Naive thymus-derived CD4-positive, alpha-beta T cell (primary cell): ENCODE measurements around the gene HIPK4. TPM values are rescaled to one million over a fixed set of nuclear protein-coding genes. Genes with fewer than 3 reads are reported as not detected.

Experiments
- ATAC-seq: fragments of 150-1000 bp; cut with Tn5 transposase; 2 replicates; pipeline ENCODE4 v1.10.0; 2021; ENCODE audit warnings: mild to moderate bottlenecking, moderate library complexity
- CTCF ChIA-PET: fragments of 350-600 bp; sonication (Branson Sonifier 250); formaldehyde crosslinking; loops from one replicate; lab custom pipeline; 2021; ENCODE audit warnings: antibody characterized with exemption; lab: Charles Lee
- POLR2A ChIA-PET: fragments of 350-600 bp; sonication (Branson Sonifier 250); formaldehyde crosslinking; loops from one replicate; lab custom pipeline; 2021; ENCODE audit warnings: antibody characterized with exemption, inconsistent platforms; lab: Charles Lee
- DNase-seq, 9 donors: peaks; one replicate each; pipeline versions ENCODE4 v3.0.0 to v3.0.0-alpha.2; 2020 to 2022; ENCODE audit warnings: mixed read lengths in 1 of 9
- H3K27ac ChIP-seq: one replicate; pipeline ENCODE4 v1.7.0; 2013; ENCODE audit warnings: mild to moderate bottlenecking, low read depth, low read length, moderate library complexity
- H3K27me3 ChIP-seq, 2 donors: one replicate each; pipeline ENCODE4 v1.7.0; 2013; ENCODE audit warnings: low read length in 2 of 2, mild to moderate bottlenecking in 2 of 2, moderate library complexity in 2 of 2; ENCODE audit not compliant: control insufficient read depth in 2 of 2, insufficient read depth in 2 of 2
- H3K36me3 ChIP-seq, 3 experiments: 1 replicate in 2 of 3; 2 replicates in 1 of 3; pipeline ENCODE4 v1.7.0; 2013; ENCODE audit warnings: low read length in 3 of 3, mild to moderate bottlenecking in 3 of 3, moderate library complexity in 1 of 3; ENCODE audit not compliant: insufficient read depth in 3 of 3, control insufficient read depth in 2 of 3
- H3K4me1 ChIP-seq, 2 donors: one replicate each; pipeline ENCODE4 v1.7.0; 2013; ENCODE audit warnings: low read length in 2 of 2, mild to moderate bottlenecking in 2 of 2, moderate library complexity in 1 of 2; ENCODE audit not compliant: control insufficient read depth in 2 of 2, insufficient read depth in 2 of 2
- H3K4me3 ChIP-seq: 2 replicates; pipeline ENCODE4 v1.7.0; 2013; ENCODE audit warnings: mild to moderate bottlenecking, low read length
- H3K9me3 ChIP-seq, 3 experiments: 1 replicate in 2 of 3; 2 replicates in 1 of 3; pipeline ENCODE4 v1.7.0; 2013; ENCODE audit warnings: low read length in 3 of 3; ENCODE audit not compliant: control insufficient read depth in 2 of 3
- H3K27ac Mint-ChIP-seq, 9 donors: one replicate each; pipeline ENCODE4 v1.8.0; 2020 to 2022; ENCODE audit warnings: mixed read lengths in 9 of 9, mild to moderate bottlenecking in 8 of 9, moderate library complexity in 5 of 9, inconsistent platforms in 2 of 9
- H3K27me3 Mint-ChIP-seq, 5 donors: one replicate each; pipeline ENCODE4 v1.8.0; 2021 to 2022; ENCODE audit warnings: mixed read lengths in 5 of 5, mild to moderate bottlenecking in 1 of 5
- H3K36me3 Mint-ChIP-seq, 5 donors: one replicate each; pipeline ENCODE4 v1.8.0; 2020 to 2022; ENCODE audit warnings: mixed read lengths in 5 of 5, mild to moderate bottlenecking in 3 of 5, inconsistent platforms in 1 of 5
- H3K4me1 Mint-ChIP-seq, 7 donors: one replicate each; pipeline ENCODE4 v1.8.0; 2020 to 2022; ENCODE audit warnings: mixed read lengths in 7 of 7, mild to moderate bottlenecking in 3 of 7, inconsistent platforms in 1 of 7
- H3K4me3 Mint-ChIP-seq, 10 donors: one replicate each; pipeline ENCODE4 v1.8.0; 2020 to 2022; ENCODE audit warnings: mild to moderate bottlenecking in 10 of 10, mixed read lengths in 10 of 10, moderate library complexity in 6 of 10, inconsistent platforms in 2 of 10
- H3K9me3 Mint-ChIP-seq, 11 donors: one replicate each; pipeline ENCODE4 v1.8.0; 2020 to 2022; ENCODE audit warnings: mixed read lengths in 11 of 11, mild to moderate bottlenecking in 4 of 11, inconsistent platforms in 1 of 11, moderate library complexity in 1 of 11
- intact Hi-C, 2 donors: fragments of 100-400 bp; cut with micrococcal nuclease; formaldehyde crosslinking; loops; one replicate each; pipeline ENCODE4 v1.15.1; 2023
- polyA plus RNA-seq, 2 donors: library from polyadenylated mRNA; unstranded; fragments of 300-500 nt; fragmentation: Illumina TruSeq; gene quantifications; one replicate each; pipeline ENCODE4 v1.2.3, GENCODE V29; 2021
- total RNA-seq, 6 experiments: library from RNA in 5 of 6; stranded (reverse) in 5 of 6; gene quantifications; 1 replicate in 5 of 6; 2 replicates in 1 of 6; pipeline ENCODE4 v1.2.3 and lab custom pipeline; 2021 to 2026

HIPK4 gene
- total and polyA plus RNA-seq, 7 experiments from 2014 or later, result 0.12 to 0.24 TPM; not detected in 5

DNA sequence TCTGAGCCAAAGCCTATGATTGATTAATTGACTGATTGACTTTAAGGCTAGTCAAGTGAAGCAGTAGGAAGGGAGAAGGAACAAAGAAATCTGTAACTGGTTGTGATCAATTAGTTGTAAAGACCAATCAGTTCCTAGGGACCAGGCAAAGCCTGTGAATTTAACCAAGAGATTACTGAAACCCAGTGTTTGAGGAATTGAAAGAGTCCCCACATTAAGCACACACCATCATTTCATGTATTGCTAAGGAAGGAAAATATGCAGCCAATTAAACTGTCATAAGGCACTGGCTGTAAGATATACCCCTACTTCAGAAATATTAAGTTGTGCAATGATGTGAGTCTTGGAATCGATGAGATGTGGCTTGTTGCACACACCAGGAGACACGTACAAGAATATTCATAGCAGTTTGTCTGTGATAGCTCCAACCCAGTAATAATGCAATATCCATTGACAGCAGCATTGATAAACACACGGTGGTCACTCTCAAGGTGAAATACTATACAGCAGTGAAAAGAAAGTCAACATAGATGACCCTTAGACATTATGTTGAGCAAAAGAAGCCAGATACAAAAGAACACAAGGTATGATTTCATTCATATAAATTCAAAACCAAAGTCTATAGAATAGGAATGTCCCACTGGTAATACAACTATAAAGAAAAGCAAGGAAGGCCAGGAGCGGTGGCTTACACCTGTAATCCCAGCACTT, 50.8 kb downstream of the HIPK4 start:
- ChIA-PET POLR2A (no interaction called here), CTCF (no interaction called here)
- intact Hi-C loops, result no loop called here
- Mint-ChIP-seq H3K4me1 (peaks cover 7 to 21% (median 15%) of the 10 kb centered on the region in 7 donors), H3K9me3 (no peaks in the 10 kb centered on the region), H3K4me3 (no peak overlapping the region), H3K27me3 (no peaks in the 10 kb centered on the region), H3K27ac (peak overlapping the region in 1 of 9 donors; percentile 18), H3K36me3 (peaks cover 0 to 16% (median 10%) of the 10 kb centered on the region in 5 donors)
- Histone ChIP-seq H3K36me3 (peaks cover 0 to 30% (median 0%) of the 10 kb centered on the region in 3 experiments), H3K4me3 (no peak overlapping the region), H3K9me3 (no peaks in the 10 kb centered on the region), H3K27me3 (no peaks in the 10 kb centered on the region), H3K27ac (no peak overlapping the region), H3K4me1 (no peaks in the 10 kb centered on the region)
- ATAC-seq (no peak), DNase-seq (no peak)

DNA sequence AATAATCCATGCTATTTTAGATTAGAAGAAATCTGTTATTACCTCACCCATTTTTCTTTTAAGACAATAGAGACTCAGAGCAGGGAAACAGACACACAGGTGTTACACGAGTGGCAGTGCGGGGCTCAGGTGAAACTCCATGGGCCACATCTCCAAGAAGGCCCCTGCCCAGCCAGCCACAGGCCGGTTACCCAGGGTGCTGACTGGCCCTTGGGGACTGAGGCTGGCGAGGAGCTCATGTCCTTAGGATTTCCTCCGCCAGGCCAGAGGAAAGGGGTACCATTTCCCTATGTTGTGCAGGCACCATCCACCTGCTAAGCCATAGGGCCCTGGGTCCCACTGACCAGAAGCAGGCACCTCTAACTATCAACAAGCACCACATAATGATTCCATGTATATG, 52.4 kb downstream of the HIPK4 start:
- no peak overlapping the region for H3K27ac ChIP-seq
- no peak overlapping the region for H3K4me3 ChIP-seq
- no peaks in the 10 kb centered on the region for H3K4me1 ChIP-seq
- H3K4me3 Mint-ChIP-seq, result no peak overlapping the region
- no peaks in the 10 kb centered on the region for H3K9me3 ChIP-seq
- no peaks in the 10 kb centered on the region for H3K27me3 ChIP-seq
- ChIA-PET CTCF (no interaction called here), POLR2A (no interaction called here)
- H3K9me3 Mint-ChIP-seq, result no peaks in the 10 kb centered on the region
- H3K4me1 Mint-ChIP-seq, result peaks cover 3 to 15% (median 10%) of the 10 kb centered on the region in 7 donors
- ATAC-seq (no peak), DNase-seq (no peak)
- intact Hi-C loops, result no loop called here
- peaks cover 0 to 26% (median 16%) of the 10 kb centered on the region in 5 donors for H3K36me3 Mint-ChIP-seq
- H3K27ac Mint-ChIP-seq, result no peak overlapping the region
- H3K36me3 ChIP-seq, result peaks cover 0 to 44% (median 0%) of the 10 kb centered on the region in 3 experiments
- H3K27me3 Mint-ChIP-seq, result no peaks in the 10 kb centered on the region

DNA sequence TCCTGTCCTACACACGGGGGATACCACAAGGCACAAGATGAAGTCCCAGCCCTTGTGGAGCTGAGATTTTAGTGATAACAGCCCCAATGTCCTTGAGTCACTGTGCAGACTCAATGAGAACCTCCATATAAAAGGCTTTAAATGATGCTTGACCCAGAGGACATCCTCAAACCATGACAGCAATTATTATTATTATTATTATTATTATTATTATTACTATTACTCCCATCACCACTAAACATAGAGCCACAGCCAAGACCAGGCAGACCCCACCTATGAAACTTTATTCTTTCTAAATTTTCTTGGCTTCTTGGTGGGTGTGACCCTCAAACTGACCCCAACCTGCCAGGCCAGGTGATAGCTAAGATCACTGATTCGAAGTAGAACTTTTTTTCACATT, 52.9 kb downstream of the HIPK4 start:
- Mint-ChIP-seq H3K27ac (no peak overlapping the region), H3K9me3 (no peaks in the 10 kb centered on the region), H3K27me3 (no peaks in the 10 kb centered on the region), H3K36me3 (peaks cover 0 to 29% (median 16%) of the 10 kb centered on the region in 5 donors), H3K4me3 (no peak overlapping the region), H3K4me1 (peaks cover 0 to 10% (median 5%) of the 10 kb centered on the region in 7 donors)
- no peak overlapping the region for H3K27ac ChIP-seq
- no peaks in the 10 kb centered on the region for H3K4me1 ChIP-seq
- ChIA-PET CTCF (no interaction called here), POLR2A (no interaction called here)
- no peaks in the 10 kb centered on the region for H3K9me3 ChIP-seq
- no peak for ATAC-seq
- H3K27me3 ChIP-seq, result no peaks in the 10 kb centered on the region
- intact Hi-C loops, result no loop called here
- DNase-seq, result no peak
- no peak overlapping the region for H3K4me3 ChIP-seq
- peaks cover 0 to 49% (median 0%) of the 10 kb centered on the region in 3 experiments for H3K36me3 ChIP-seq

DNA sequence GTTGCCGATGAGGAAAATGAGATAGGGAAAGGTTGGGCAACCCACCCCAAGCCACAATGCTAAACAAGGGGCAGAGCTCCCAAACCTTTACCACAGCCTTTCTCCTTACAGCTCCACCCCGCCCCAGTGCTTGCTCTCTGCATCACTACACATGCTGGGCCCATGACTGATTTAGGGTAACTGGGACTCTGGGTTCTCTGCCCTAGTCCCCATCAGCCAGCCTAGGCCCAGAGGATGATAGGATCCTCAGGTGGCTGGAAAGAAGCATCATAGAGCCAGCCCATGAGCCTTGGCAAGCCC, 53.4 kb downstream of the HIPK4 start:
- Histone ChIP-seq H3K36me3 (peaks cover 0 to 50% (median 0%) of the 10 kb centered on the region in 3 experiments), H3K9me3 (no peaks in the 10 kb centered on the region), H3K4me3 (no peak overlapping the region), H3K27me3 (no peaks in the 10 kb centered on the region), H3K4me1 (no peaks in the 10 kb centered on the region), H3K27ac (no peak overlapping the region)
- ATAC-seq (no peak), DNase-seq (no peak)
- no peaks in the 10 kb centered on the region for H3K9me3 Mint-ChIP-seq
- CTCF ChIA-PET, result no interaction called here
- H3K4me1 Mint-ChIP-seq, result peaks cover 0 to 10% (median 4%) of the 10 kb centered on the region in 7 donors
- H3K36me3 Mint-ChIP-seq, result peaks cover 0 to 31% (median 16%) of the 10 kb centered on the region in 5 donors
- intact Hi-C loops, result no loop called here
- no peak overlapping the region for H3K4me3 Mint-ChIP-seq
- H3K27me3 Mint-ChIP-seq, result no peaks in the 10 kb centered on the region
- POLR2A ChIA-PET, result no interaction called here
- no peak overlapping the region for H3K27ac Mint-ChIP-seq

DNA sequence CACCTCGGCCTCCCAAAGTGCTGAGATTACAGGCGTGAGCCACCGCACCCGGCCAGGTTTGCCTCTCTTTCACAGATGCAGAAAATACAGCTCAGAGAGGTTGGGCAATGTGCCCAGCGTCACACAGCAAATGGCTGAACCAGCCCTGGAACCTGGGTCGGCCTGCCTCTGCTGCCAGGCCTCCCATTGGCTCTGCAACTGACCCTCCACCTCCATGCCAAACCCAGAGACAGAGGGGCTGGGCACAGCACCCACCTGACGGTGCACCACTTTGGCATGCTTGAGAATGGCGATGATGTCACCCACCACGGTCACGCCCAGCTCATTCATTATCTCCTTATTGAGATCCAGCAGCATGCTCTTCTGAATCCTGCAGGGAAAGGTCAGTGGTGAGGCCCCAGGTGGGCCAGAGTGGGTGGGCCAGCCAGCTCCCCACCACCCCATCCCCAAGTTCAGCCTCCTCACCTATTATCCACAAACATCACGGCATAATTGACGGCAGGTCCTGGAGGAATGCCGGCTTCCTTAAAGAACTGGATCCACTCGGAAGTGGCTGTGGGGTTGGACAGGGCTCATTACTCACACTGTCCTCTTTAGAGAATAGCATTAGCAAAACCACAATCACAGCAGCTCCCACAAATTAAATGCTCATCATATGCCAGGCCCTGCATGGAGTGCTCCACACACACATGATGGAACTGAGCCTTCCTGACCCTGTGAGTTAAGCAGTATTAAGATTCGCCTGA, 54.0 kb downstream of the HIPK4 start:
- ChIA-PET CTCF (interaction anchor here (0.5 kb wide), 1 partner anchor 9 kb away, joined by 3 read pairs; no protein-coding TSS in a partner anchor), POLR2A (no interaction called here)
- ATAC-seq (no peak), DNase-seq (no peak)
- H3K4me3 ChIP-seq, result no peak overlapping the region
- Mint-ChIP-seq H3K4me1 (peaks cover 0 to 10% (median 4%) of the 10 kb centered on the region in 7 donors), H3K36me3 (peaks cover 0 to 34% (median 16%) of the 10 kb centered on the region in 5 donors), H3K4me3 (no peak overlapping the region), H3K27me3 (no peaks in the 10 kb centered on the region), H3K27ac (no peak overlapping the region), H3K9me3 (no peaks in the 10 kb centered on the region)
- H3K9me3 ChIP-seq, result no peaks in the 10 kb centered on the region
- no peaks in the 10 kb centered on the region for H3K4me1 ChIP-seq
- no peaks in the 10 kb centered on the region for H3K27me3 ChIP-seq
- no peak overlapping the region for H3K27ac ChIP-seq
- intact Hi-C loops, result no loop called here
- H3K36me3 ChIP-seq, result peaks cover 0 to 53% (median 0%) of the 10 kb centered on the region in 3 experiments

DNA sequence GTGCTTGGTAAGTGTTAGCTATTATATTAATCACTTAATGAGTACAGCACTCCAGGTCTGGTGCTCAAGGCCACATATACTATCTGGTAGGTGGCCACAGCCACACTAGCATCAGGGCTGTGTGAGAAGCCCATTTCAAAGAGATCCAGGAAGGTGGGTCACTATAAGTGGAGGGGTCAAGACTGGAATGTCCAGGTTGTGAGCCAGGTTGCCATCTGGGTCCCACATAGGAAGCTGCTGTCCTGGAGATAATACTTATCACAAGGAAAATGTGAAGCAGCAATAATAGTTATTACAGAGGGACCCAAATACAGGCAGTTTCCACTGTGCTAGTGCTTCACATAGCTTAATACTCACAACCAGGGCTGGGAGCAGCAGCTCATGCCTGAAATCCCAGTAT, 54.9 kb downstream of the HIPK4 start:
- POLR2A ChIA-PET, result no interaction called here
- no peak for ATAC-seq

More for the DNA sequence above, 54.9 kb downstream of the HIPK4 start:
- Histone ChIP-seq H3K27me3 (no peaks in the 10 kb centered on the region), H3K4me3 (no peak overlapping the region), H3K4me1 (no peaks in the 10 kb centered on the region), H3K9me3 (no peaks in the 10 kb centered on the region), H3K36me3 (peaks cover 0 to 59% (median 0%) of the 10 kb centered on the region in 3 experiments), H3K27ac (no peak overlapping the region)
- no peak for DNase-seq
- Mint-ChIP-seq H3K4me1 (peaks cover 0 to 10% (median 4%) of the 10 kb centered on the region in 7 donors), H3K9me3 (no peaks in the 10 kb centered on the region), H3K27me3 (no peaks in the 10 kb centered on the region), H3K4me3 (no peak overlapping the region), H3K27ac (no peak overlapping the region), H3K36me3 (peaks cover 0 to 37% (median 15%) of the 10 kb centered on the region in 5 donors)
- CTCF ChIA-PET, result interaction anchor here (0.5 to 0.7 kb wide), 2 partner anchors 8 to 209 kb away, joined by 3 to 4 read pairs; no protein-coding TSS in a partner anchor
- intact Hi-C loops, result no loop called here
